Thoracic aorta (tissue), 2 donors: ENCODE measurements around the gene RGS14. TPM values are rescaled to one million over a fixed set of nuclear protein-coding genes. Genes with fewer than 3 reads are reported as not detected.

Source experiments
- ATAC-seq: fragments of 150-250 bp; one replicate; pipeline ENCODE4 v1.8.0; 2017; ENCODE audit warnings: low read depth; ENCODE audit not compliant: insufficient number of reproducible peaks, low FRiP score
- DNase-seq: peaks from one replicate; pipeline ENCODE4 v3.0.0-alpha.2; 2020; ENCODE audit warnings: low spot score
- H3K27ac ChIP-seq, 2 donors: fragments of 200-600 bp; sonication (generic); 1 replicate in 1 of 2; 2 replicates in 1 of 2; pipeline ENCODE4 v1.5.1; 2016; ENCODE audit warnings: mild to moderate bottlenecking in 2 of 2, moderate library complexity in 2 of 2
- H3K27me3 ChIP-seq: fragments of 200-600 bp; sonication (generic); replicated peaks from 2 replicates; pipeline ENCODE4 v1.6.0; 2016; ENCODE audit warnings: mild to moderate bottlenecking; ENCODE audit not compliant: insufficient read depth
- H3K36me3 ChIP-seq: fragments of 200-600 bp; sonication (generic); one replicate; pipeline ENCODE4 v1.5.1; 2016
- H3K4me1 ChIP-seq, 2 donors: fragments of 200-600 bp; sonication (generic); 1 replicate in 1 of 2; 2 replicates in 1 of 2; pipeline versions ENCODE4 v1.5.1 to v1.6.0; 2016; ENCODE audit warnings: low read depth in 2 of 2, mild to moderate bottlenecking in 1 of 2; ENCODE audit not compliant: control insufficient read depth in 1 of 2
- H3K4me3 ChIP-seq: fragments of 200-600 bp; sonication (generic); 2 replicates; pipeline ENCODE4 v1.5.1; 2016; ENCODE audit warnings: mild to moderate bottlenecking
- H3K9me3 ChIP-seq: fragments of 200-600 bp; sonication (generic); 2 replicates; pipeline ENCODE4 v1.5.1; 2016
- total RNA-seq, 2 donors: library from RNA; depleted of rRNA; stranded (reverse); fragments of >200 nt; gene quantifications; one replicate each; pipeline versions ENCODE4 v1.1.0 to v1.2.3, GENCODE V29; 2016
- TF ChIP-seq, protein P1 (sequence below): fragments of 200-600 bp; sonication (generic); IDR thresholded peaks from one replicate; pipeline ENCODE4 v1.5.1; 2019; ENCODE audit warnings: antibody characterized with exemption

RGS14 gene
- total RNA-seq, 2 donors from 2014 or later, result 4.9 to 12.6 TPM

DNA sequence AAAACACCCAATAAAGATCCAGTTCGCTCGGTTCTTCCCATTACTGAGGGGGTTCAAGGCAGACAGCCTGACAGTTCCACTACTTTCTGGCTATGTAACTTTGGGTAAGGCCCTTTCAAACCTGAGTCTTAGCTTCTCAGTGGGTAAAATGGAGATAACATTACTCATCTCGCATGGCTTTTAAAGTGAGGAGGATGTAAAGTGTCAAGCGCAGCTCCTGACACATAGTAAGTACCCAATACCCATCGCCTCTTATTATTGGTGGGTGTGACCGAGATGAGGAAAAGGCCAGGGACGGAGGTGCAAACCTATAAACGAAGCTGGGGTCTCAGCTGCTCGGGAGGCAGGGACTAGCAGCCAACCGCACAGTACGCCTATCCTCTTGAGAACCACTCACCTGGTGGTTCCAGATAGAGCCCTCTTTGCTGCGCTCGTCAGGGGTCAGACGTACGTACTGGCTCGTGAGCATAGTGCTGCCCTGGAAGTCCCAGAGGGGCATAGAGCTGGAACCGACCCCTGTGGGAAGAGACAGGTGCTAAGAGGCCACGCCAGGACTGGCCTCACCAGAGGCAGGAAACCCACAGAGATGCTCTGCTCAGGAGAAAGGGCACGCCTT, 6.8 kb upstream of the RGS14 start:
- Histone ChIP-seq H3K27ac (peak overlapping the region; percentile 90 to 94), H3K9me3 (no peaks in the 10 kb centered on the region), H3K27me3 (no peaks in the 10 kb centered on the region), H3K4me3 (peak overlapping the region; percentile 82), H3K4me1 (peaks cover 18 to 46% of the 10 kb centered on the region in 2 donors), H3K36me3 (peaks cover 5% of the 10 kb centered on the region)
- ATAC-seq, result no peak
- no peak for DNase-seq
- TF ChIP-seq, protein P1, sequence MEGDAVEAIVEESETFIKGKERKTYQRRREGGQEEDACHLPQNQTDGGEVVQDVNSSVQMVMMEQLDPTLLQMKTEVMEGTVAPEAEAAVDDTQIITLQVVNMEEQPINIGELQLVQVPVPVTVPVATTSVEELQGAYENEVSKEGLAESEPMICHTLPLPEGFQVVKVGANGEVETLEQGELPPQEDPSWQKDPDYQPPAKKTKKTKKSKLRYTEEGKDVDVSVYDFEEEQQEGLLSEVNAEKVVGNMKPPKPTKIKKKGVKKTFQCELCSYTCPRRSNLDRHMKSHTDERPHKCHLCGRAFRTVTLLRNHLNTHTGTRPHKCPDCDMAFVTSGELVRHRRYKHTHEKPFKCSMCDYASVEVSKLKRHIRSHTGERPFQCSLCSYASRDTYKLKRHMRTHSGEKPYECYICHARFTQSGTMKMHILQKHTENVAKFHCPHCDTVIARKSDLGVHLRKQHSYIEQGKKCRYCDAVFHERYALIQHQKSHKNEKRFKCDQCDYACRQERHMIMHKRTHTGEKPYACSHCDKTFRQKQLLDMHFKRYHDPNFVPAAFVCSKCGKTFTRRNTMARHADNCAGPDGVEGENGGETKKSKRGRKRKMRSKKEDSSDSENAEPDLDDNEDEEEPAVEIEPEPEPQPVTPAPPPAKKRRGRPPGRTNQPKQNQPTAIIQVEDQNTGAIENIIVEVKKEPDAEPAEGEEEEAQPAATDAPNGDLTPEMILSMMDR, result no peak

DNA sequence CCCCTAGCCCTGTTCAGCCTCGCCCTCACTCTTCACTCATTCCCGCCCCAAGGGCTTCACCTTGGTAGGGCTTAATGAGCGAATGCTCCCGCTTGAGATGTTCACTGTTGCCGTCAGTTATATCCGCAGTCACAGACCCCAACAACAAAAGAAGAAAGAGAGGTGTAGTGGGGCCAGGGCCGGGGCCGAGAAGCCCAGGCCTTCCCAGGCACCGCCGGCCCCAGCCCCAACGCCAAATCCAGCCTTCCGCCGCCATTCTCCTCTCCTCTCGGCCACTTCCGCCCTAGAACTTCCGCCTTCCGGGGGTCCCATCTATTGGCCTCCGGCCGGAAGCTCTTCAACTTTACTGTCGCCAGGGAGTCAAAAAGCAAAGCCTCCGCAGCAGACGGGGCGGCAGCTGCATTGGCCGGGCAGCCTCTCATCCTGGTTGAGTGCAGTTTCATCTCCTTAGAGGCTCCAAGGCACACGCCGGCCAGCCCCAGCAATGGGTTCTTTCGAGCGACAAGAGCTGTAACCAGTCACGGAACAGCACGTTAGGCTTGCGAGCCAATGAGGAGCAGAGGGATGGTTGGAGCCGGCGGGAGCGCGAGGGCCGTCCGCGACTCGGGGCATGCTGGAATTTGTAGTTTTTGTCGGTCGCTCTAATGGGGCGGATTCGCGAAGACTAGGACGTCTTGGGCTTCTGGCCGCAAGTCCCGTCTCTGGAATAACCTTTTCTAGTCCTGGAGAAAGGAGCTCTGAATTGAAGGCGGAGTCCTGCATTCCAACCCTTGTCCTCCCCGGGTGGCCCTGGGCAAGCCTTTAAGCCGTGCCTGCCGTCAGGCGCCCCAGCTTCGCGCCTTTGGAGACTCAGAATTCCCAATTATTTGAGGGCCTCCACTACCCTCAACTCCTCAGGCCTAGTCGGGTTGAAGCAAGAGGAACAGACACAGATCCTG, 6.1 kb upstream of the RGS14 start, which contains the start of gene LMAN2:
LMAN2 (minus strand) TSS at position 277 of the 938 bp plus-strand sequence; CDS start at position 256, 21 bp downstream.
- peak; percentile 79 for DNase-seq
- peaks cover 5% of the 10 kb centered on the region for H3K36me3 ChIP-seq
- H3K27ac ChIP-seq, result peak within 1 kb of the TSS; percentile 90 to 94
- H3K27me3 ChIP-seq, result no peaks in the 10 kb centered on the region
- H3K4me1 ChIP-seq, result peaks cover 18 to 44% of the 10 kb centered on the region in 2 donors
- peak; percentile 97 for ATAC-seq
- TF ChIP-seq, protein P1, result no peak
- peak within 1 kb of the TSS; percentile 82 for H3K4me3 ChIP-seq
- H3K9me3 ChIP-seq, result no peaks in the 10 kb centered on the region

DNA sequence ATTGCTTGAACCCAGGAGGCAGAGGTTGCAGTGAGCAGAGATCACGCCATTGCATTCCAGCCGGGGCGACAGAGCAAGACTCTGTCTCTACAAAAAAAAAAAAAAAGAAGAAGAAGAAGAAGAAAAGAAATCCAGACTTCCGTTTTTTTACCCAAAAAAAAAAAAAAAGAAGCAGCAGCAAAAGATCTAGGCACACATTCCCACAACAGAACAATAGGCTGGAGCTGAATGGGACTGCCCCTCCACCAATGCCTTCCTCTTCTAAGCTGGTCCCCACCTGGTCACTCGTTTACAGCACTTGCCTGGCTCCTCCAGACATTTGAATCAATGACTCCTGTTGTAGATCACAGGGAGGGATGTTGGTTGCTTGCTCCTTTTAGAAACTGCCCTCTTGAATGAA, 4.6 kb upstream of the RGS14 start:
- TF ChIP-seq, protein P1, result no peak
- H3K4me3 ChIP-seq, result no peak overlapping the region
- ATAC-seq, result no peak
- peaks cover 16 to 32% of the 10 kb centered on the region in 2 donors for H3K4me1 ChIP-seq
- H3K36me3 ChIP-seq, result no peaks in the 10 kb centered on the region
- no peaks in the 10 kb centered on the region for H3K27me3 ChIP-seq
- no peak overlapping the region for H3K27ac ChIP-seq
- H3K9me3 ChIP-seq, result no peaks in the 10 kb centered on the region
- DNase-seq, result no peak

DNA sequence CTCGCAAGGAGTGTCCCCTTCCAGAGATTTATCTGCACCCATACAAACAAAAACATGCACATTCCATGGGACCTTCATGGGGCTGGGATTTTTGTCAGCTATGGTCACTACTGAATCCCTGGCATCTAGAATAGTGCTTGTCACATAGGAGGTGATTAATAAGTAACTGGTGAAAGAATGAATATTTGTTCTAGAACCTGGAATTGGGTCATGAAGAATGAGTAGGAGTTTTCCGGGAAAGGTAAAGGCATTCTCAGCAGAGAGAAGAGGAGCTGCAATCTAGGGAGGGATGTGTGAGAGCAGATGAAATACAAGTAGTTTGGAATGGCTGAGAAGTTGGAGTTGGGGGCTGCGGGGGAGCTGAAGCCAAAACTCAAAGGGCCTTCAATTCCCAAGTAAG, 3.5 kb upstream of the RGS14 start:
- Histone ChIP-seq H3K9me3 (no peaks in the 10 kb centered on the region), H3K4me1 (peaks cover 12 to 22% of the 10 kb centered on the region in 2 donors), H3K4me3 (no peak overlapping the region), H3K27me3 (no peaks in the 10 kb centered on the region), H3K36me3 (no peaks in the 10 kb centered on the region), H3K27ac (no peak overlapping the region)
- no peak for ATAC-seq
- no peak for DNase-seq
- TF ChIP-seq, protein P1, result no peak

DNA sequence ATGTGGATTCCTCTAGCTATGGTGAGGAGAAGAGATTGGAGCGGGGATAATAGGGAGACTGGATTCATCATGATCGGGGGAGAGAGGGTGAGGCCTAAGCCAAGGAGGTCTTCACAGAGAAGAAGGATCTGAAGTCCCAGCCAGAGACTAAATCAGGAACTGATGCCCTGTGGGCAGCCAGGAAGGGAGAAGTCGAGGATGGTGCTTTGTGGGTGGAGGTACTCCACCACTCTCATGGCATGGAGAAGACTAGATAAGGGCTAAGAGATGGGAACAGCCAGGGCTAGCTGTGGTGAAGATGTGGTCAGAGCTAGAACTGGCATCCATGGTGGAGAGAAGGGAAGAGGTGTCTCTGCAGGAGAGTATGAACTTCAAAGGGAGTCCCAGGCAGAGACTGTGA, 3.0 kb upstream of the RGS14 start:
- TF ChIP-seq, protein P1, result no peak
- Histone ChIP-seq H3K36me3 (no peaks in the 10 kb centered on the region), H3K27me3 (no peaks in the 10 kb centered on the region), H3K27ac (no peak overlapping the region), H3K4me3 (no peak overlapping the region), H3K4me1 (peaks cover 12 to 17% of the 10 kb centered on the region in 2 donors), H3K9me3 (no peaks in the 10 kb centered on the region)
- ATAC-seq, result no peak
- no peak for DNase-seq
